ENCODE data around the gene KLK12. TPM values are rescaled to one million over a fixed set of nuclear protein-coding genes. Genes with fewer than 3 reads are reported as not detected.
"Not testable (repeated sequence)": the region's sequence is repeated elsewhere in the genome, so short reads cannot be mapped to it uniquely, and the experiment has no call there.

KLK12 gene
- polyA plus RNA-seq, 3 donors: 0.55 TPM; not detected in 2

- no peak within 1 kb of the TSS for H3K27ac ChIP-seq (ENCODE audit: low read depth, low read length)
- 21 to 40% (median 32%) methylated on average over 7 of the region's 7 CpGs for WGBS, 3 donors
Measured at GRCh38 chr19:51001515-51001914, 33.3 kb downstream of the KLK12 start, which contains the start of gene KLK8. Gene KLK8 (minus strand): TSS chr19:51001604. CDS start chr19:51001167, 437 bp downstream.

DNA sequence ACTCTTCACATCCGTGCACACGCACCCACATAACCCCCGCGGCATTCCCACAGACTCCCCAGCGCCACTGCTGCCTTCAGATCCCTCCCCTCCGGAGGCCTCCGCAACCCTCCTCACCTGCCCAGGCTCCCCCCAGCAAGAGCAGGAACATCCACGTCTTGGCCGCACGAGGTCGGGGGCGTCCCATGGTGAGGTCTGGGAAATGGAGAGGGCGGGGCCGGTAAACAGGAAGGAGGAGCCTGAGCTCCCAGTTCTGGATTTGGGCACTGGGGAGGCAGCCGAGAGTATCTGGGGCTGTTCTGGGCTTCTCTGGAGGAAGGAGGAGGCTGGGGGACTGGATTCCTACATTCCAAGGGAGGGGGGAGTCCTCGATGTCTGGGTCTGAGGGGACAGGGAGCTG is 33.8 kb downstream of the KLK12 start:
- 20 to 37% (median 23%) methylated on average over 16 of the region's 16 CpGs for WGBS, 3 donors
- H3K27ac ChIP-seq (ENCODE audit: low read depth, low read length): no peak overlapping the region

DNA sequence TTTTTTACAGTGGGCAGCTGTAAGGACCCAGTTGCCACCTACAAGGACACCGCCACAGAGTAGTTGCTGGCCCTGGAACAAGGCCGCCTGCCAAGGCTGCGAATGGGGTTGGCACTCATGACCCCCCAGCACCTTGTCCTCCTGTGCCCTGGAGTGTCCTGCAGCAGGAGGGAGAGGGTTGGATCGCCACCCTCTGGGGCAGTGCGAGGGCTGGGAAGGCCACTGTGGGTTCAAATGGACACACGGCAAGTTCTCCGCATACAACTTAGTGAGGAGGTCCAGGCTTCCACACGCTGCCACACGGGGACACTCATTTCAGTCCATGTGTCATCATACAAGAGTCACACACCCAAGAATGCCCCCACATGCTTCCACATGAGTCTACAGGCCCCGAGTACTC is 34.4 kb downstream of the KLK12 start:
- H3K27ac ChIP-seq (ENCODE audit: low read depth, low read length): no peak overlapping the region
- 69 to 88% (median 81%) methylated on average over 10 of the region's 10 CpGs for WGBS, 3 donors

DNA sequence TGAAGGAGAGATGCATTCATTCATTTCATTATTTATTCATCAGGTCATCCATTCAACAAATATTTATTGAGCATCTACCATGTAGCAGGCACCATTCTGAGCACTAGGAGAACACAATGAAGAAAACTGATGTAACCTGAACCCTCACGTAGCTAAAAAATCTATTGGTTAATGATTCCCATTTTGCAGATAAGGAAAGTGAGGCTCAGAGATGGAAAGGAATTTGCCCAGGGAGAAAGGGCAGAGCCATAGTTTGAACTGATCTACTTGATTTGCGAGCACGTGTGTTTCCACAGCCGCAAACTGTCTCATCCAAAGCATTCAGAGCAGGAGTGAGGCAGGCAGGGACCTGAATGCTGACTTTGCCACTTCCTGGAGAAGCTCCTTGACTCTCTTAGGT is 36.1 kb downstream of the KLK12 start:
- H3K27ac ChIP-seq (ENCODE audit: low read depth, low read length): no peak overlapping the region
- WGBS, 3 donors: 45 to 81% (median 74%) methylated on average over 4 of the region's 4 CpGs

DNA sequence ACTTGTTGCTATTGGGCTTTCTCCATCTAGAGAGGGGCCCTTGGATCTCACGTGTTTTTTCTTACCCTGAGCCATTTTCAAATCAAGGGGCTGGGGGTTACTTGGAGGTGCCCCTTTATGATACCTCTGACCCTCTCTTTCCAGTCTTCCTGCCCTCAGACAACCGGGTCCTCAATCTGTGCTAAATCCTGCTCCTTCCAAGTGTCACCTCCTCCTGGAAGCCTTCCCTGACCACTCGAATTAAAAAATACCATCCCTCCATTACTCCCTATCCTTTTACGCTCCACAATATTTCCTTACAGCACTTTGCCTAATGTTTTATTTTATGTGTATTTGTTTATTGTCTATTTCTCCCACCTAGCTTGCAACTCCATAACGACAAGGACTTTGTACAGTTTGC is 36.7 kb downstream of the KLK12 start:
- no peak overlapping the region for H3K27ac ChIP-seq (ENCODE audit: low read depth, low read length)
- whole genome bisulfite sequencing, 3 donors: 59 to 72% (median 68%) methylated on average over 5 of the region's 5 CpGs

DNA sequence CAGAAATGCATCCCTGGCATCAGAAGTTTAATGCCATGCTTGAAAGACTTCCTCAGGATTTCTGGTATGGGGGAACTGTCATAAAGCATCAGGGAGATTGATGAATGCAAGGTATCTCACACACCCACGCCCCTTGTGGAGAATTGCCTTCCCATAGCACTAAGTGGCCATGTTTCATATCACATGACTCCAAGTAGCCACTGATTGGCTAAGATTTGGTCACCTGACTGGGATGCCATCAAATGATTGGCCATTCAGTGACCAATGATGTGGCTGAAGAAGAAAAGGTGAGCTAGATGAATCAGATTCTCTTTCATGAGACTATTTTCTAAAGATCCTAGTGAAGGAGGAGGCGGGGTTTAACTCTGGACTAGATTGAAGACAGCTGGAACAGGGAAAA is 40.7 kb downstream of the KLK12 start:
- WGBS, 3 donors: 76 to 83% (median 80%) methylated on average over 2 of the region's 2 CpGs
- no peak overlapping the region for H3K27ac ChIP-seq (ENCODE audit: low read depth, low read length)

GRCh38 chr19:50992666-50993035 is 42.2 kb downstream of the KLK12 start:
- WGBS, 3 donors: 51 to 67% (median 62%) methylated on average over 2 of the region's 2 CpGs
- no peak overlapping the region for H3K27ac ChIP-seq (ENCODE audit: low read depth, low read length)

GRCh38 chr19:50984416-50984815 is 50.4 kb downstream of the KLK12 start:
- not testable (repeated sequence) for H3K27ac ChIP-seq (ENCODE audit: low read depth, low read length)
- WGBS, 3 donors: 80 to 85% (median 82%) methylated on average over 14 of the region's 14 CpGs

DNA sequence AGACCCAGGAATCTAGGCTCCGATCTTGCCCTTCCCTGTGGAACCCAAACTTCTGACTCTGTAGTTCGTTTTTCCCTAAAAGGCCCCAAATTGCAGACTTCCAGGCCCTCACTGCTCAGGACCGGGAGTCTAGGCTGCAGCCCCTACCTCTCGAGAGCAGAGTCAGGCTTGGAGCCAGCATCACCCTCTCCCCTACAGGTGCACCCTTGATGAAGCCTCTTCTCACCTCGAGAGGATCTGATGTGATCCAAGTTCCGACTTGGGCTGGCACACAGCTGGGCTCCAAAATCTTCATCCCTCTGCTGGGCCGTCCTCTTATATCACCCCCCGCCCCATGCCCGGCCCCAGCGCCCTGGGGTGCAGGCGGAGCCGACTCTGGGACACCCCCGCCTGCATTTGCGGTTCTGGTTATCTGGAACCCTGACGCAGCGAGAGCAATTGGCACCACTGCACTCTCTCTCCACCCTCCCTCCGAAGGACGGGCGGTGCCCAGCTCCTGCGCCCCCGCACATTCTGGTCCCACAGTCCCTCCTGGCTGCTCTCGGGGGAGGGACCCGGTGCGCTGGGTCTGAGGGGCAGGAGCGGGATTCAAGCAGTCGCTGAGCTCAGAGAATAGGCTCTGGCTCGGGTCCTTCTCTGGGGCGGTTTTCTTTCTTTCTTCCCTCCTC is 51.0 kb downstream of the KLK12 start, which contains the start of gene KLK7:
Gene KLK7 (minus strand): TSS at position 293 of the 668 bp plus-strand sequence. CDS start 1,518 bp downstream, outside the sequence.
- no peak within 1 kb of the TSS for H3K27ac ChIP-seq (ENCODE audit: low read depth, low read length)
- 9 to 23% (median 17%) methylated on average over 26 to 28 of the region's 28 CpGs for WGBS, 3 donors

- WGBS, 3 donors: 64 to 77% (median 71%) methylated on average over 4 of the region's 4 CpGs
- no peak overlapping the region for H3K27ac ChIP-seq (ENCODE audit: low read depth, low read length)
Measured at GRCh38 chr19:50982186-50982585, 52.6 kb downstream of the KLK12 start.

DNA sequence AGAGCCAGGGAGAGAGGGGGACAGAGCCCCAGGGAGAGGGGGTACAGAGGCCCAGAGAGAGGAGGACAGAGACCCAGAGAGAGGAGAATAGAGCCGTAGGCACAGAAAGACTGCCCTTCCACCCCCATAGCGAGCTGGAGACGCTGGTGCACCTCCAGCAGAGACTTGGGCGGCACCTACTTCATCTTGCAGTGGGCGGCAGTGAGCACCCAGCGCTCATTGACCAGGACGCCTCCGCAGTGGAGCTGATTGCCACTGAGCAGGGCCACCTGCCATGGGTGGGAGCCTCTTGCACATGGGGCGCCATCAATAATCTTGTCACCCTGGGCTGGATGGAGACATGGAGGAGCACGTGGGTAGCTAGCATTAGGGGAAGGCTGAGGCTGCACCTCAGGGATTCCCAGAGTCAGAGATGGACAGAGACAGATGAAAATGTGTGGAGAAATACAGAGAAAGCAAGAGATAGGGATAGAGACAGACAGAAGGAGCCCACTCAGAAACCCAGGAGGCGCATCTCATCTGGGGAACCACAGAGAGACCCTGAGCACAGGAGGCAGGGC is 53.1 kb downstream of the KLK12 start:
- no peak overlapping the region for H3K27ac ChIP-seq (ENCODE audit: low read depth, low read length)
- 55 to 67% (median 58%) methylated on average over 11 of the region's 11 CpGs for WGBS, 3 donors

DNA sequence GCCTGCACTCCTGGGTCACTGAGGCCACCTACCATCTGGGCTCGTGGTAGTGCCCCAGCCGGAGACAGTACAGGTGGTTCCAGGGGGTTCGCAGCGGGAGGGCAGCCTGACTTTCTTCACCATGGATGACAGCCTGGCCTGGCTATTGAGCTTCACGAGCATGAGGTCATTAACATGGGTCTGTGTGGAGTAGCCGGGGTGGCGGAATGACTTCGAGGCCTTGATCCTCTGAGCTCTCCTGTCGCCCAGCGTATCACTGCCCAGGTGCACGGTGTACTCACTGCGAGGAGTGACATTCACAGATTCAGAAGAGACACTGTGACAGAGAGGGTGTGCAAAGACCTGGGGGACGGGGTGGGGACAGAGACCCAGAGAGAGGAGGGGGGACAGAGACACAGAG is 54.6 kb downstream of the KLK12 start:
- H3K27ac ChIP-seq (ENCODE audit: low read depth, low read length): no peak overlapping the region
- WGBS, 3 donors: 40 to 69% (median 57%) methylated on average over 13 of the region's 13 CpGs

DNA sequence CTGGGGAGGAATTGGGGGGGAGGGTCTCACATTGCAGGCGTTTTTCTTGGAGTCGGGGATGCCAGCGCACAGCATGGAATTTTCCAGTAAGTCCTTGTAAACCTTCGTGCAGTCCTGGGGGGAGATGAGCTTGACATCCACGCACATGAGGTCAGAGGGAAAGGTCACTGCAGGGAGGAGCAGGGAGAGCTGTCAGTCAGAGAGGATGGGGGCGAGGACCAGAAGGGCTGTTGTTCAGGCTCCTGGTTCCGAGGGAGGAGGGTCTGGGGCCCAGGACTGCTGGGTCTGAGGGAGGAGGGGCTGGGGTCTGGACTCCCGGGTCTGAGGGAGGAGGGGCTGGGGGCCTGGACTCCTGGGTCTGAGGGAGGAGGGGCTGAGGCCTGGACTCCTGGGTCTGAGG is 55.0 kb downstream of the KLK12 start:
- 26 to 49% (median 47%) methylated on average over 8 of the region's 8 CpGs for WGBS, 3 donors
- no peak overlapping the region for H3K27ac ChIP-seq (ENCODE audit: low read depth, low read length)

Other genes starting within 250 kb of the KLK12 start
- gene ACP4, start 244.6 kb downstream of the KLK12 start, polyA plus RNA-seq: not detected
- 1,000 to 10,000 TPM in 1 of 3 donors, under 1 TPM in 1, not detected in 1; 0.92 to 1,524 TPM for gene KLK1, start 211.2 kb downstream of the KLK12 start, polyA plus RNA-seq
- gene KLK15, start 201.4 kb downstream of the KLK12 start, polyA plus RNA-seq: under 1 TPM in 1 of 3 donors, not detected in 2; 0.10 TPM
- under 1 TPM in 1 of 3 donors, not detected in 2; 0.05 TPM for gene KLK3, start 180.1 kb downstream of the KLK12 start, polyA plus RNA-seq
- gene KLK2, start 161.6 kb downstream of the KLK12 start, polyA plus RNA-seq: under 1 TPM in 1 of 3 donors, not detected in 2; 0.03 TPM
- gene KLK4, start 123.6 kb downstream of the KLK12 start, polyA plus RNA-seq: not detected
- gene KLK5, start 82.0 kb downstream of the KLK12 start, polyA plus RNA-seq: 1 to 10 TPM in 1 of 3 donors, under 1 TPM in 1, not detected in 1; 0.28 to 1.3 TPM
- gene KLK6, start 65.4 kb downstream of the KLK12 start, polyA plus RNA-seq: under 1 TPM in 2 of 3 donors, not detected in 1; 0.03 to 0.18 TPM
- gene KLK7, start 51.1 kb downstream of the KLK12 start, polyA plus RNA-seq: 1 to 10 TPM in 1 of 3 donors, under 1 TPM in 2; 0.03 to 1.3 (median 0.86) TPM
- 1 to 10 TPM in 2 of 3 donors, under 1 TPM in 1; 0.97 to 6.6 (median 1.3) TPM for gene KLK8, start 33.4 kb downstream of the KLK12 start, polyA plus RNA-seq
- 1 to 10 TPM in 1 of 3 donors, under 1 TPM in 2; 0.15 to 1.3 (median 0.90) TPM for gene KLK10, start 15.3 kb downstream of the KLK12 start, polyA plus RNA-seq
- gene KLK11, start 8.4 kb downstream of the KLK12 start, polyA plus RNA-seq: 10 to 100 TPM in 1 of 3 donors, 1 to 10 TPM in 2; 4.3 to 12.1 (median 9.5) TPM
- gene KLK13, start 30.1 kb upstream of the KLK12 start, polyA plus RNA-seq: 1 to 10 TPM in 2 of 3 donors, not detected in 1; 1.2 to 1.3 TPM
- gene KLK14, start 47.9 kb upstream of the KLK12 start, polyA plus RNA-seq: under 1 TPM in 2 of 3 donors, not detected in 1; 0.07 to 0.20 TPM
- gene CTU1, start 73.4 kb upstream of the KLK12 start, polyA plus RNA-seq: 1 to 10 TPM; 1.2 to 4.9 (median 3.2) TPM
- gene SIGLEC9, start 89.9 kb upstream of the KLK12 start, polyA plus RNA-seq: 1 to 10 TPM in 2 of 3 donors, under 1 TPM in 1; 0.78 to 7.1 (median 4.3) TPM
- gene SIGLEC7, start 107.3 kb upstream of the KLK12 start, polyA plus RNA-seq: 1 to 10 TPM in 2 of 3 donors, under 1 TPM in 1; 0.59 to 5.1 (median 2.3) TPM
- 10 to 100 TPM in 1 of 3 donors, 1 to 10 TPM in 2; 1.5 to 10.6 (median 6.7) TPM for gene CD33, start 190.1 kb upstream of the KLK12 start, polyA plus RNA-seq
- not detected for gene SIGLECL1, start 216.1 kb upstream of the KLK12 start, polyA plus RNA-seq